ENCODE results near the gene RAPGEF5.

The RAPGEF5 gene

GRCh38 chr7:22137466-22137865 lies 219.5 kb downstream of the RAPGEF5 start:
- FAIRE-seq, result no peak

GRCh38 chr7:22137026-22137425 lies 219.9 kb downstream of the RAPGEF5 start:
- DNase-seq (ENCODE audit: insufficient read length, low spot score) (no peak), FAIRE-seq (no peak)

More at GRCh38 chr7:22137466-22137865, 219.5 kb downstream of the RAPGEF5 start:
- no peak for DNase-seq (ENCODE audit: insufficient read length, low spot score)

- DNase-seq (ENCODE audit: insufficient read length, low spot score) (no peak), FAIRE-seq (no peak)
Observed at GRCh38 chr7:22129819-22130580, 227.0 kb downstream of the RAPGEF5 start.

- DNase-seq (ENCODE audit: insufficient read length, low spot score) (no peak), FAIRE-seq (no peak)
Observed at GRCh38 chr7:22129166-22129565, 227.8 kb downstream of the RAPGEF5 start.

- no peak for FAIRE-seq
Observed at GRCh38 chr7:22128528-22128920, 228.4 kb downstream of the RAPGEF5 start.

GRCh38 chr7:22127835-22128527 lies 229.0 kb downstream of the RAPGEF5 start:
- DNase-seq (ENCODE audit: insufficient read length, low spot score) (no peak), FAIRE-seq (no peak)

More at GRCh38 chr7:22128528-22128920, 228.4 kb downstream of the RAPGEF5 start:
- no peak for DNase-seq (ENCODE audit: insufficient read length, low spot score)

- FAIRE-seq, result no peak
- no peak for DNase-seq (ENCODE audit: insufficient read length, low spot score)
Observed at GRCh38 chr7:22125436-22125835, 231.5 kb downstream of the RAPGEF5 start.

GRCh38 chr7:22124941-22125340 lies 232.0 kb downstream of the RAPGEF5 start:
- FAIRE-seq, result no peak

GRCh38 chr7:22123139-22123538 lies 233.8 kb downstream of the RAPGEF5 start:
- DNase-seq (ENCODE audit: insufficient read length, low spot score) (no peak), FAIRE-seq (no peak)

More at GRCh38 chr7:22124941-22125340, 232.0 kb downstream of the RAPGEF5 start:
- no peak for DNase-seq (ENCODE audit: insufficient read length, low spot score)

GRCh38 chr7:22121702-22122474 lies 235.1 kb downstream of the RAPGEF5 start:
- no peak for FAIRE-seq
- DNase-seq (ENCODE audit: insufficient read length, low spot score), result no peak

- no peak for DNase-seq (ENCODE audit: insufficient read length, low spot score)
- no peak for FAIRE-seq
Observed at GRCh38 chr7:22120391-22121053, 236.4 kb downstream of the RAPGEF5 start.

GRCh38 chr7:22117222-22117621 lies 239.7 kb downstream of the RAPGEF5 start:
- no peak for FAIRE-seq
- DNase-seq (ENCODE audit: insufficient read length, low spot score), result no peak

- no peak for DNase-seq (ENCODE audit: insufficient read length, low spot score)
- no peak for FAIRE-seq
Observed at GRCh38 chr7:22116451-22117030, 240.4 kb downstream of the RAPGEF5 start.

- DNase-seq (ENCODE audit: insufficient read length, low spot score) (no peak), FAIRE-seq (no peak)
Observed at GRCh38 chr7:22115689-22116088, 241.3 kb downstream of the RAPGEF5 start.

- FAIRE-seq (no peak), DNase-seq (ENCODE audit: insufficient read length, low spot score) (no peak)
Observed at GRCh38 chr7:22114440-22114981, 242.4 kb downstream of the RAPGEF5 start.

- no peak for DNase-seq (ENCODE audit: insufficient read length, low spot score)
- FAIRE-seq, result no peak
Observed at GRCh38 chr7:22113041-22113440, 243.9 kb downstream of the RAPGEF5 start.

GRCh38 chr7:22111661-22112060 lies 245.3 kb downstream of the RAPGEF5 start:
- FAIRE-seq (no peak), DNase-seq (ENCODE audit: insufficient read length, low spot score) (no peak)

GRCh38 chr7:22110881-22111280 lies 246.1 kb downstream of the RAPGEF5 start:
- DNase-seq (ENCODE audit: insufficient read length, low spot score) (no peak), FAIRE-seq (no peak)

GRCh38 chr7:22110227-22110839 lies 246.6 kb downstream of the RAPGEF5 start:
- peak; percentile 80 for DNase-seq (ENCODE audit: insufficient read length, low spot score)
- FAIRE-seq, result peak; percentile 96

GRCh38 chr7:22109761-22110160 lies 247.2 kb downstream of the RAPGEF5 start:
- no peak for FAIRE-seq
- DNase-seq (ENCODE audit: insufficient read length, low spot score), result peak; percentile 10
